Measurements from ENCODE around the gene ZNHIT3.

The ZNHIT3 gene

GRCh38 chr17:36495076-36495578 is 8.6 kb downstream of the ZNHIT3 start:
- H2AFZ ChIP-seq (ENCODE audit: insufficient read depth, low read length, poor library complexity), result no peak overlapping the region
- no peak overlapping the region for H4K8ac ChIP-seq (ENCODE audit: low read depth, low read length)
- no peak overlapping the region for H3K18ac ChIP-seq (ENCODE audit: low read length)
- H3K79me2 ChIP-seq (ENCODE audit: control insufficient read depth, insufficient read depth, low read length, poor library complexity), result no peaks in the 10 kb centered on the region
- no peak overlapping the region for H3K14ac ChIP-seq (ENCODE audit: low read length)
- no peak overlapping the region for H4K12ac ChIP-seq (ENCODE audit: low read depth, low read length)
- H4K91ac ChIP-seq (ENCODE audit: low read depth, low read length), result no peak overlapping the region
- no peak overlapping the region for H3K4me3 ChIP-seq (ENCODE audit: low read depth, low read length)
- no CpG with 5 or more reads among the region's 3 CpGs for WGBS (ENCODE audit: extremely low coverage, insufficient coverage, insufficient read length)
- no peak overlapping the region for H2BK12ac ChIP-seq (ENCODE audit: low read length)
- no peak overlapping the region for H2BK120ac ChIP-seq (ENCODE audit: insufficient read depth, low read length, poor library complexity)
- no peak overlapping the region for H3K4me2 ChIP-seq (ENCODE audit: low read length)
- no peak overlapping the region for H3K23ac ChIP-seq (ENCODE audit: low read length)
- H3K9me3 ChIP-seq (ENCODE audit: insufficient read depth, low read depth, low read length), result no peaks in the 10 kb centered on the region
- H3K27ac ChIP-seq (ENCODE audit: low read depth, low read length), result no peak overlapping the region
- no peak overlapping the region for H2BK5ac ChIP-seq (ENCODE audit: low read depth, low read length, poor library complexity)
- H3K9ac ChIP-seq (ENCODE audit: low read length), result no peak overlapping the region
- no peaks in the 10 kb centered on the region for H3K79me1 ChIP-seq (ENCODE audit: low read length)
- H3K4me1 ChIP-seq (ENCODE audit: control insufficient read depth in 1 of 2, insufficient read depth in 2 of 2, low read length in 2 of 2), result no peaks in the 10 kb centered on the region
- H3K4ac ChIP-seq (ENCODE audit: low read depth, low read length), result no peak overlapping the region
- no peak for DNase-seq
- H2AK5ac ChIP-seq (ENCODE audit: low read length), result no peak overlapping the region
- no peaks in the 10 kb centered on the region for H3K27me3 ChIP-seq (ENCODE audit: insufficient read depth, low read length)
- H3K36me3 ChIP-seq (ENCODE audit: control insufficient read depth in 1 of 2, insufficient read depth in 2 of 2, low read length in 2 of 2), result peaks cover 27 to 52% of the 10 kb centered on the region in 2 experiments

- Histone ChIP-seq H2AFZ (ENCODE audit: insufficient read depth, low read length, poor library complexity) (no peak overlapping the region), H3K4me1 (ENCODE audit: control insufficient read depth in 1 of 2, insufficient read depth in 2 of 2, low read length in 2 of 2) (no peaks in the 10 kb centered on the region), H2AK5ac (ENCODE audit: low read length) (no peak overlapping the region), H3K9ac (ENCODE audit: low read length) (no peak overlapping the region), H3K4me3 (ENCODE audit: low read depth, low read length) (no peak overlapping the region), H3K79me2 (ENCODE audit: control insufficient read depth, insufficient read depth, low read length, poor library complexity) (no peaks in the 10 kb centered on the region), H3K27ac (ENCODE audit: low read depth, low read length) (no peak overlapping the region), H3K79me1 (ENCODE audit: low read length) (no peaks in the 10 kb centered on the region), H3K14ac (ENCODE audit: low read length) (no peak overlapping the region), H3K9me3 (ENCODE audit: insufficient read depth, low read depth, low read length) (no peaks in the 10 kb centered on the region), H3K4ac (ENCODE audit: low read depth, low read length) (no peak overlapping the region), H3K18ac (ENCODE audit: low read length) (no peak overlapping the region), H2BK120ac (ENCODE audit: insufficient read depth, low read length, poor library complexity) (no peak overlapping the region), H3K4me2 (ENCODE audit: low read length) (no peak overlapping the region), H4K91ac (ENCODE audit: low read depth, low read length) (no peak overlapping the region), H2BK12ac (ENCODE audit: low read length) (no peak overlapping the region), H2BK5ac (ENCODE audit: low read depth, low read length, poor library complexity) (no peak overlapping the region), H4K8ac (ENCODE audit: low read depth, low read length) (no peak overlapping the region), H3K23ac (ENCODE audit: low read length) (no peak overlapping the region), H3K27me3 (ENCODE audit: insufficient read depth, low read length) (no peaks in the 10 kb centered on the region), H4K12ac (ENCODE audit: low read depth, low read length) (no peak overlapping the region), H3K36me3 (ENCODE audit: control insufficient read depth in 1 of 2, insufficient read depth in 2 of 2, low read length in 2 of 2) (peaks cover 34 to 61% of the 10 kb centered on the region in 2 experiments)
- no peak for DNase-seq
- WGBS (ENCODE audit: extremely low coverage, insufficient coverage, insufficient read length), result no CpG with 5 or more reads among the region's 9 CpGs
These were observed 9.7 kb downstream of the ZNHIT3 start for GRCh38 chr17:36496018-36496789.

GRCh38 chr17:36498155-36498554 is 11.7 kb downstream of the ZNHIT3 start:
- H3K9me3 ChIP-seq (ENCODE audit: insufficient read depth, low read depth, low read length), result no peaks in the 10 kb centered on the region
- no peaks in the 10 kb centered on the region for H3K27me3 ChIP-seq (ENCODE audit: insufficient read depth, low read length)
- no peak overlapping the region for H3K23ac ChIP-seq (ENCODE audit: low read length)
- no CpG with 5 or more reads among the region's 9 CpGs for WGBS (ENCODE audit: extremely low coverage, insufficient coverage, insufficient read length)
- no peak overlapping the region for H3K4me3 ChIP-seq (ENCODE audit: low read depth, low read length)
- H2BK5ac ChIP-seq (ENCODE audit: low read depth, low read length, poor library complexity), result no peak overlapping the region
- no peaks in the 10 kb centered on the region for H3K4me1 ChIP-seq (ENCODE audit: control insufficient read depth in 1 of 2, insufficient read depth in 2 of 2, low read length in 2 of 2)
- no peak overlapping the region for H2BK12ac ChIP-seq (ENCODE audit: low read length)
- no peak overlapping the region for H4K8ac ChIP-seq (ENCODE audit: low read depth, low read length)
- no peak overlapping the region for H2AFZ ChIP-seq (ENCODE audit: insufficient read depth, low read length, poor library complexity)
- DNase-seq, result no peak
- H3K9ac ChIP-seq (ENCODE audit: low read length), result no peak overlapping the region
- H3K4me2 ChIP-seq (ENCODE audit: low read length), result no peak overlapping the region
- no peaks in the 10 kb centered on the region for H3K79me1 ChIP-seq (ENCODE audit: low read length)
- no peak overlapping the region for H3K27ac ChIP-seq (ENCODE audit: low read depth, low read length)
- H3K14ac ChIP-seq (ENCODE audit: low read length), result no peak overlapping the region
- H2BK120ac ChIP-seq (ENCODE audit: insufficient read depth, low read length, poor library complexity), result no peak overlapping the region
- no peak overlapping the region for H4K91ac ChIP-seq (ENCODE audit: low read depth, low read length)
- no peaks in the 10 kb centered on the region for H3K79me2 ChIP-seq (ENCODE audit: control insufficient read depth, insufficient read depth, low read length, poor library complexity)
- peaks cover 41 to 66% of the 10 kb centered on the region in 2 experiments for H3K36me3 ChIP-seq (ENCODE audit: control insufficient read depth in 1 of 2, insufficient read depth in 2 of 2, low read length in 2 of 2)
- H4K12ac ChIP-seq (ENCODE audit: low read depth, low read length), result no peak overlapping the region
- H3K18ac ChIP-seq (ENCODE audit: low read length), result no peak overlapping the region
- H3K4ac ChIP-seq (ENCODE audit: low read depth, low read length), result no peak overlapping the region
- no peak overlapping the region for H2AK5ac ChIP-seq (ENCODE audit: low read length)

- Histone ChIP-seq H3K4ac (ENCODE audit: low read depth, low read length) (no peak overlapping the region), H4K8ac (ENCODE audit: low read depth, low read length) (no peak overlapping the region), H3K27me3 (ENCODE audit: insufficient read depth, low read length) (no peaks in the 10 kb centered on the region), H2AFZ (ENCODE audit: insufficient read depth, low read length, poor library complexity) (no peak overlapping the region), H2BK120ac (ENCODE audit: insufficient read depth, low read length, poor library complexity) (no peak overlapping the region), H3K4me1 (ENCODE audit: control insufficient read depth in 1 of 2, insufficient read depth in 2 of 2, low read length in 2 of 2) (no peaks in the 10 kb centered on the region), H3K14ac (ENCODE audit: low read length) (no peak overlapping the region), H3K36me3 (ENCODE audit: control insufficient read depth in 1 of 2, insufficient read depth in 2 of 2, low read length in 2 of 2) (peaks cover 44 to 68% of the 10 kb centered on the region in 2 experiments), H3K23ac (ENCODE audit: low read length) (no peak overlapping the region), H3K4me3 (ENCODE audit: low read depth, low read length) (no peak overlapping the region), H3K79me2 (ENCODE audit: control insufficient read depth, insufficient read depth, low read length, poor library complexity) (no peaks in the 10 kb centered on the region), H3K4me2 (ENCODE audit: low read length) (no peak overlapping the region), H3K27ac (ENCODE audit: low read depth, low read length) (no peak overlapping the region), H2AK5ac (ENCODE audit: low read length) (no peak overlapping the region), H3K79me1 (ENCODE audit: low read length) (no peaks in the 10 kb centered on the region), H3K9me3 (ENCODE audit: insufficient read depth, low read depth, low read length) (no peaks in the 10 kb centered on the region), H4K91ac (ENCODE audit: low read depth, low read length) (no peak overlapping the region), H4K12ac (ENCODE audit: low read depth, low read length) (no peak overlapping the region), H3K18ac (ENCODE audit: low read length) (no peak overlapping the region), H2BK12ac (ENCODE audit: low read length) (no peak overlapping the region), H2BK5ac (ENCODE audit: low read depth, low read length, poor library complexity) (no peak overlapping the region), H3K9ac (ENCODE audit: low read length) (no peak overlapping the region)
- no CpG with 5 or more reads among the region's 7 CpGs for WGBS (ENCODE audit: extremely low coverage, insufficient coverage, insufficient read length)
- no peak for DNase-seq
These were observed 12.2 kb downstream of the ZNHIT3 start for GRCh38 chr17:36498560-36499300.
